Kidney (tissue), 14 donors: Measurements from ENCODE around the gene SYTL4. TPM values are rescaled to one million over a fixed set of nuclear protein-coding genes. Genes with fewer than 3 reads are reported as not detected.
A peak's percentile ranks its signal among the peaks of the same experiment; 100 is the strongest.

ENCODE experiments used
- DNase-seq, 5 donors: peaks; one replicate each; pipeline ENCODE4 v3.0.0-alpha.2; 2013 to 2020
- FAIRE-seq: peaks from 2 replicates; lab custom pipeline; 2012; peaks lifted over from hg19 to GRCh38; lab: Jason Lieb, UNC
- H3K27ac ChIP-seq, 2 donors: one replicate each; pipeline ENCODE4 v1.7.0; 2013; ENCODE audit warnings: low read depth in 2 of 2, low read length in 2 of 2, inconsistent platforms in 1 of 2
- H3K27me3 ChIP-seq: one replicate; pipeline ENCODE4 v1.7.1; 2013; ENCODE audit warnings: low read length, inconsistent platforms; ENCODE audit not compliant: control insufficient read depth, insufficient read depth
- H3K36me3 ChIP-seq, 3 donors: one replicate each; pipeline versions ENCODE4 v1.7.0 to v1.7.1; 2013; ENCODE audit warnings: low read length in 3 of 3, control low read depth in 1 of 3, inconsistent platforms in 1 of 3; ENCODE audit not compliant: insufficient read depth in 3 of 3, control insufficient read depth in 2 of 3
- H3K4me1 ChIP-seq, 3 donors: one replicate each; pipeline versions ENCODE4 v1.7.0 to v1.7.1; 2013; ENCODE audit warnings: low read length in 3 of 3, inconsistent platforms in 1 of 3, low read depth in 1 of 3; ENCODE audit not compliant: control insufficient read depth in 2 of 3, insufficient read depth in 2 of 3
- H3K4me3 ChIP-seq, 3 donors: one replicate each; pipeline versions ENCODE4 v1.7.0 to v1.8.1; 2013; ENCODE audit warnings: low read length in 3 of 3, control low read depth in 1 of 3, inconsistent platforms in 1 of 3
- H3K9ac ChIP-seq, 3 donors: one replicate each; pipeline versions ENCODE4 v1.7.0 to v1.7.1; 2013; ENCODE audit warnings: low read length in 3 of 3, control low read depth in 1 of 3, inconsistent platforms in 1 of 3
- H3K9me3 ChIP-seq, 3 donors: one replicate each; pipeline versions ENCODE4 v1.7.0 to v1.7.1; 2013; ENCODE audit warnings: low read length in 3 of 3, control low read depth in 1 of 3, inconsistent platforms in 1 of 3; ENCODE audit not compliant: control insufficient read depth in 2 of 3, insufficient read depth in 1 of 3
- CTCF ChIP-seq: IDR thresholded peaks from 3 replicates; pipeline ENCODE4 v1.5.1; 2012; ENCODE audit warnings: mild to moderate bottlenecking, moderate library complexity, borderline replicate concordance; ENCODE audit not compliant: insufficient read depth; ENCODE audit errors: extremely low read depth
- intact Hi-C: fragments of 100-400 bp; cut with DNase I; formaldehyde crosslinking; loops from one replicate; pipeline ENCODE4 v1.11.1; 2022
- polyA plus RNA-seq: library from polyadenylated mRNA; stranded (reverse); fragments of 350-450 nt; fragmentation: Illumina TruSeq; extraction: RNeasy Lipid Tissue Mini Kit (QIAGEN cat#74804); gene quantifications from one replicate; pipeline ENCODE4 v1.2.3, GENCODE V29; 2014; ENCODE audit warnings: low read depth, low replicate concordance; ENCODE audit not compliant: insufficient read depth
- total RNA-seq: library from RNA; stranded (reverse); fragmentation: NEBNext Ultra II Directional; extraction: Animal tissue kit (Norgen Biotek cat#: 25700); gene quantifications from one replicate; pipeline ENCODE4 v1.2.1, GENCODE V29; 2021
- donor health status: control.
- donor health status: control.
- donor health status: control.
- donor health status: control.
- donor health status: control.
- donor health status: DM: yes; HTN: yes; CAD: no.
- donor health status: Normal renal cell carcinoma (clear cell type).

Gene SYTL4
- total and polyA plus RNA-seq, 2 donors from 2014 or later: 10.4 to 13.3 TPM

GRCh38 chrX:100635040-100635439, 96.9 kb downstream of the SYTL4 start:
- Histone ChIP-seq H3K27ac (no peak overlapping the region), H3K36me3 (peaks cover 0 to 8% (median 0%) of the 10 kb centered on the region in 3 donors), H3K9ac (no peak overlapping the region), H3K4me1 (no peaks in the 10 kb centered on the region), H3K9me3 (no peaks in the 10 kb centered on the region), H3K27me3 (peaks cover 2% of the 10 kb centered on the region), H3K4me3 (peak overlapping the region in 2 of 3 donors; percentile 61 to 82)
- FAIRE-seq (no peak), DNase-seq (no peak)
- no peak for TF ChIP-seq CTCF
- intact Hi-C loops: no loop called here

- Histone ChIP-seq H3K36me3 (peaks cover 0 to 10% (median 0%) of the 10 kb centered on the region in 3 donors), H3K27ac (no peak overlapping the region), H3K27me3 (no peaks in the 10 kb centered on the region), H3K4me1 (no peaks in the 10 kb centered on the region), H3K4me3 (no peak overlapping the region), H3K9ac (no peak overlapping the region), H3K9me3 (no peaks in the 10 kb centered on the region)
- FAIRE-seq (peak; percentile 51), DNase-seq (no peak)
- no peak for TF ChIP-seq CTCF
- intact Hi-C loops: no loop called here
These were observed 105.9 kb downstream of the SYTL4 start for GRCh38 chrX:100625985-100626491.

Other genes starting within 250 kb of the SYTL4 start
- gene TNMD, start 147.2 kb downstream of the SYTL4 start, total RNA-seq: 0.63 TPM
- gene TNMD, start 147.2 kb downstream of the SYTL4 start, polyA plus RNA-seq: 2.6 TPM
- 27.8 TPM for gene TSPAN6, start 95.3 kb downstream of the SYTL4 start, total RNA-seq
- 60.1 TPM for gene TSPAN6, start 95.3 kb downstream of the SYTL4 start, polyA plus RNA-seq
- gene SRPX2, start 87.9 kb downstream of the SYTL4 start, total RNA-seq: 3.2 TPM
- 4.5 TPM for gene SRPX2, start 87.9 kb downstream of the SYTL4 start, polyA plus RNA-seq
- 14.4 TPM for gene CSTF2, start 88.3 kb upstream of the SYTL4 start, total RNA-seq
- 8.8 TPM for gene CSTF2, start 88.3 kb upstream of the SYTL4 start, polyA plus RNA-seq
- not detected for gene NOX1, start 142.2 kb upstream of the SYTL4 start, total RNA-seq
- not detected for gene NOX1, start 142.2 kb upstream of the SYTL4 start, polyA plus RNA-seq
- gene XKRX, start 196.8 kb upstream of the SYTL4 start, total RNA-seq: 0.63 TPM
- gene XKRX, start 196.8 kb upstream of the SYTL4 start, polyA plus RNA-seq: not detected
- gene ARL13A, start 237.6 kb upstream of the SYTL4 start, total RNA-seq: not detected
- not detected for gene ARL13A, start 237.6 kb upstream of the SYTL4 start, polyA plus RNA-seq